H9 (cell line): ENCODE measurements around the gene BTBD19. TPM values are rescaled to one million over a fixed set of nuclear protein-coding genes. Genes with fewer than 3 reads are reported as not detected.

Source experiments
- DNase-seq: peaks from one replicate; pipeline ENCODE4 v3.0.0-alpha.2; 2017
- H2AFZ ChIP-seq: one replicate; pipeline ENCODE4 v1.6.1; 2013; ENCODE audit warnings: mild to moderate bottlenecking, low read length, control low read depth, moderate library complexity
- H2AK5ac ChIP-seq: 2 replicates; pipeline ENCODE4 v1.6.1; 2013; ENCODE audit warnings: low read length, control low read depth, mixed read lengths; ENCODE audit not compliant: insufficient read length
- H2BK120ac ChIP-seq: one replicate; pipeline ENCODE4 v1.6.1; 2013; ENCODE audit warnings: low read depth, mild to moderate bottlenecking, low read length, control low read depth, inconsistent platforms; ENCODE audit not compliant: poor library complexity, severe bottlenecking
- H2BK12ac ChIP-seq: 2 replicates; pipeline ENCODE4 v1.6.1; 2013; ENCODE audit warnings: low read length, control low read depth, mixed read lengths, low read depth; ENCODE audit not compliant: insufficient read length
- H2BK15ac ChIP-seq: 2 replicates; pipeline ENCODE4 v1.6.1; 2013; ENCODE audit warnings: low read depth, low read length, control low read depth
- H2BK20ac ChIP-seq: one replicate; pipeline ENCODE4 v1.6.1; 2013; ENCODE audit warnings: low read depth, mild to moderate bottlenecking, low read length, control low read depth, inconsistent platforms; ENCODE audit not compliant: poor library complexity, severe bottlenecking
- H2BK5ac ChIP-seq: 2 replicates; pipeline ENCODE4 v1.6.1; 2013; ENCODE audit warnings: low read length, control low read depth, mixed read lengths; ENCODE audit not compliant: insufficient read length
- H3K14ac ChIP-seq: 2 replicates; pipeline ENCODE4 v1.6.1; 2013; ENCODE audit warnings: low read length, control low read depth; ENCODE audit not compliant: insufficient read depth
- H3K18ac ChIP-seq: 2 replicates; pipeline ENCODE4 v1.6.1; 2013; ENCODE audit warnings: low read depth, mild to moderate bottlenecking, mixed read lengths, low read length, control low read depth; ENCODE audit not compliant: insufficient read length
- H3K23ac ChIP-seq: 2 replicates; pipeline ENCODE4 v1.6.1; 2013; ENCODE audit warnings: low read length, control low read depth, mixed read lengths, low read depth; ENCODE audit not compliant: insufficient read length
- H3K23me2 ChIP-seq: 2 replicates; pipeline ENCODE4 v1.6.1; 2013; ENCODE audit warnings: low read depth, mild to moderate bottlenecking, mixed read lengths, low read length, control low read depth; ENCODE audit not compliant: insufficient read length, poor library complexity, severe bottlenecking
- H3K27ac ChIP-seq: 2 replicates; pipeline ENCODE4 v1.5.1; 2013; ENCODE audit warnings: low read length, control low read depth, mixed read lengths, low read depth; ENCODE audit not compliant: insufficient read length
- H3K27me3 ChIP-seq: 2 replicates; pipeline ENCODE4 v1.6.1; 2013; ENCODE audit warnings: low read length, control low read depth, inconsistent platforms; ENCODE audit not compliant: insufficient read depth
- H3K4ac ChIP-seq: 2 replicates; pipeline ENCODE4 v1.6.1; 2013; ENCODE audit warnings: low read depth, mild to moderate bottlenecking, control low read depth, inconsistent platforms, low read length, moderate library complexity
- H3K4me1 ChIP-seq: 2 replicates; pipeline ENCODE4 v1.6.1; 2013; ENCODE audit warnings: low read length, control low read depth, inconsistent platforms; ENCODE audit not compliant: insufficient read depth
- H3K4me2 ChIP-seq: 2 replicates; pipeline ENCODE4 v1.6.1; 2013; ENCODE audit warnings: low read length, control low read depth, mixed read lengths; ENCODE audit not compliant: insufficient read length, insufficient read depth
- H3K56ac ChIP-seq: 2 replicates; pipeline ENCODE4 v1.6.1; 2013; ENCODE audit warnings: low read depth, mild to moderate bottlenecking, mixed read lengths, low read length, control low read depth; ENCODE audit not compliant: insufficient read length
- H3K79me1 ChIP-seq: 2 replicates; pipeline ENCODE4 v1.6.1; 2013; ENCODE audit warnings: low read depth, mild to moderate bottlenecking, moderate library complexity, low read length, control low read depth, inconsistent platforms; ENCODE audit not compliant: insufficient read depth, poor library complexity, severe bottlenecking
- H3K79me2 ChIP-seq: 2 replicates; pipeline ENCODE4 v1.6.1; 2013; ENCODE audit warnings: low read length, control low read depth, inconsistent platforms; ENCODE audit not compliant: insufficient read depth
- H3K9ac ChIP-seq: 2 replicates; pipeline ENCODE4 v1.6.1; 2013; ENCODE audit warnings: low read length, control low read depth, mixed read lengths; ENCODE audit not compliant: insufficient read length; ENCODE audit errors: extremely low read depth
- H3K9me3 ChIP-seq: one replicate; pipeline ENCODE4 v1.6.1; 2013; ENCODE audit warnings: low read depth, low read length, inconsistent platforms; ENCODE audit not compliant: control insufficient read depth
- H3T11ph ChIP-seq: one replicate; pipeline ENCODE4 v1.6.1; 2013; ENCODE audit warnings: mild to moderate bottlenecking, low read length, control low read depth, inconsistent platforms
- H4K20me1 ChIP-seq: one replicate; pipeline ENCODE4 v1.6.1; 2013; ENCODE audit not compliant: control insufficient read depth, insufficient read length, insufficient read depth
- H4K5ac ChIP-seq: 2 replicates; pipeline ENCODE4 v1.6.1; 2013; ENCODE audit warnings: low read depth, mild to moderate bottlenecking, mixed read lengths, low read length, control low read depth; ENCODE audit not compliant: insufficient read length
- H4K8ac ChIP-seq: replicated peaks from 2 replicates; pipeline ENCODE4 v1.6.1; 2013; ENCODE audit warnings: low read length, control low read depth, mixed read lengths, low read depth; ENCODE audit not compliant: insufficient read length
- H4K91ac ChIP-seq: 2 replicates; pipeline ENCODE4 v1.6.1; 2013; ENCODE audit warnings: low read depth, mild to moderate bottlenecking, moderate library complexity, mixed read lengths, low read length, control low read depth; ENCODE audit not compliant: insufficient read length
- H3K27ac Mint-ChIP-seq, 3 experiments: 2 replicates in 2 of 3; 3 replicates in 1 of 3; pipeline ENCODE4 v1.8.0; 2020 to 2021; ENCODE audit warnings: mixed read lengths in 3 of 3, mild to moderate bottlenecking in 1 of 3, moderate library complexity in 1 of 3
- H3K27me3 Mint-ChIP-seq: 2 replicates; pipeline ENCODE4 v1.8.0; 2021; ENCODE audit warnings: low read depth, mild to moderate bottlenecking, moderate library complexity, mixed read lengths
- H3K36me3 Mint-ChIP-seq, 3 experiments: 2 replicates in 2 of 3; 3 replicates in 1 of 3; pipeline ENCODE4 v1.8.0; 2020 to 2021; ENCODE audit warnings: low read depth in 3 of 3, mixed read lengths in 3 of 3; ENCODE audit not compliant: insufficient read depth in 1 of 3
- H3K4me1 Mint-ChIP-seq, 2 experiments: 2 replicates each; pipeline ENCODE4 v1.8.0; 2020; ENCODE audit warnings: mixed read lengths in 2 of 2
- H3K4me3 Mint-ChIP-seq, 2 experiments: 2 replicates in 1 of 2; 3 replicates in 1 of 2; pipeline ENCODE4 v1.8.0; 2020 to 2021; ENCODE audit warnings: mild to moderate bottlenecking in 2 of 2, mixed read lengths in 2 of 2, moderate library complexity in 1 of 2
- H3K9me3 Mint-ChIP-seq, 2 experiments: 2 replicates in 1 of 2; 3 replicates in 1 of 2; pipeline ENCODE4 v1.8.0; 2020; ENCODE audit warnings: mild to moderate bottlenecking in 2 of 2, mixed read lengths in 2 of 2, moderate library complexity in 1 of 2
- WGBS: extraction: QIAGEN DNeasy Blood & Tissue Kit; methylation state at CpG from one replicate; pipeline ENCODE4 v1.1.7; 2013; ENCODE audit warnings: missing lambda C conversion rate, low lambda C conversion rate, mixed read lengths; ENCODE audit not compliant: insufficient read length; ENCODE audit errors: extremely low coverage; 5-methylcytosine and 5-hydroxymethylcytosine counted together
- total RNA-seq: library from RNA; stranded (reverse); gene quantifications from 2 replicates; pipeline ENCODE4 v1.2.1, GENCODE V29; 2021
- TF ChIP-seq, protein P1 (sequence below): fragments of 200-600 bp; sonication (generic); conservative IDR thresholded peaks from 3 replicates; pipeline ENCODE4 v1.8.0; 2021; ENCODE audit warnings: antibody characterized with exemption, mild to moderate bottlenecking

The BTBD19 gene
- total RNA-seq, 1 experiment from 2014 or later, result 1.9 TPM

DNA sequence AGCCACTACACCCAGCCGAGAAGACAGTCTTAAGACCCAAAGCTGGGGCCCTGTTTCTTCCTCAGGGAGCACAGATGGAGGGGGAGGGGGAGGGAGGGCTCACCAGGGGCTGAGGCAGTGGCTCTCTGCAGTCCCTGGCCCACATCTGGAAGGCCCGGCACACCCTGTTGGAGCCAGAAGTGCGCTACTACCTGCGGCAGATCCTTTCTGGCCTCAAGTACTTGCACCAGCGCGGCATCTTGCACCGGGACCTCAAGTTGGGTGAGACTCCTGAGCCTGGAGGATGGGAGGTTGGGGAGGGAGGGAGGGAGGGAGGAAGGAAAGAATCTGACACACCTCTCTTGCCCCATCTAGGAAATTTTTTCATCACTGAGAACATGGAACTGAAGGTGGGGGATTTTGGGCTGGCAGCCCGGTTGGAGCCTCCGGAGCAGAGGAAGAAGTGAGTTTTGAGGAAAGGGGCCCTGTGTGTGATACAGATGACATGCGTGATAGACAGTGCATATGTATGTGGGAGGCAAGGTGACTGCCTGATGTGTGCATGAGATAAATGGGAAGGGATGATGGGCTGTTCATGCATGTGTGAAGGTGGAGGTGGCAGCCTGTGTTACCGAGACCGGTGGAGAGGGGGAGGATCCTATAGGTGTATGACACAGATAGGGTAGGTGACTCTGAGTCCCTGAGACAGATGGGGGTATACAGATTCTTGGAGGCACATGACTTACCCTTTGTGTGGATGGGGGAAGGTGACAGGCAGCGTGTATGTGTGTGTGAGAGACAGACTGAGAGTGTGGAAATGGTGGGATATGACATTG lies 6.6 kb upstream of the BTBD19 start:
- Histone ChIP-seq H3K9ac (no peak overlapping the region), H4K8ac (no peak overlapping the region), H2BK5ac (no peak overlapping the region), H3T11ph (no peak overlapping the region), H3K4me1 (peaks cover under 1% of the 10 kb centered on the region; the same call in 1 of the 2 replicates), H2BK120ac (no peak overlapping the region), H3K14ac (no peak overlapping the region), H3K4me2 (no peak overlapping the region), H3K23me2 (peaks cover 9% of the 10 kb centered on the region), H3K56ac (no peak overlapping the region), H3K79me1 (no peaks in the 10 kb centered on the region), H3K79me2 (no peaks in the 10 kb centered on the region), H3K9me3 (no peaks in the 10 kb centered on the region), H3K27ac (no peak overlapping the region), H3K23ac (no peak overlapping the region), H2BK15ac (no peak overlapping the region), H2BK20ac (no peak overlapping the region), H2AFZ (no peak overlapping the region), H4K5ac (no peak overlapping the region), H4K20me1 (no peaks in the 10 kb centered on the region), H3K27me3 (no peaks in the 10 kb centered on the region), H3K4ac (no peak overlapping the region), H3K18ac (no peak overlapping the region), H2BK12ac (no peak overlapping the region), H2AK5ac (no peak overlapping the region), H4K91ac (no peak overlapping the region)
- Mint-ChIP-seq H3K9me3 (no peaks in the 10 kb centered on the region), H3K4me1 (peaks cover 12 to 19% of the 10 kb centered on the region in 2 experiments), H3K4me3 (peak overlapping the region; percentile 84 to 86; a peak in 4 of 5 replicates), H3K27ac (no peak overlapping the region), H3K36me3 (peaks cover 3 to 38% (median 26%) of the 10 kb centered on the region in 3 experiments), H3K27me3 (peaks cover 3% of the 10 kb centered on the region)
- no CpG with 5 or more reads among the region's 13 CpGs for WGBS
- peak; percentile 31 for DNase-seq
- TF ChIP-seq, protein P1, sequence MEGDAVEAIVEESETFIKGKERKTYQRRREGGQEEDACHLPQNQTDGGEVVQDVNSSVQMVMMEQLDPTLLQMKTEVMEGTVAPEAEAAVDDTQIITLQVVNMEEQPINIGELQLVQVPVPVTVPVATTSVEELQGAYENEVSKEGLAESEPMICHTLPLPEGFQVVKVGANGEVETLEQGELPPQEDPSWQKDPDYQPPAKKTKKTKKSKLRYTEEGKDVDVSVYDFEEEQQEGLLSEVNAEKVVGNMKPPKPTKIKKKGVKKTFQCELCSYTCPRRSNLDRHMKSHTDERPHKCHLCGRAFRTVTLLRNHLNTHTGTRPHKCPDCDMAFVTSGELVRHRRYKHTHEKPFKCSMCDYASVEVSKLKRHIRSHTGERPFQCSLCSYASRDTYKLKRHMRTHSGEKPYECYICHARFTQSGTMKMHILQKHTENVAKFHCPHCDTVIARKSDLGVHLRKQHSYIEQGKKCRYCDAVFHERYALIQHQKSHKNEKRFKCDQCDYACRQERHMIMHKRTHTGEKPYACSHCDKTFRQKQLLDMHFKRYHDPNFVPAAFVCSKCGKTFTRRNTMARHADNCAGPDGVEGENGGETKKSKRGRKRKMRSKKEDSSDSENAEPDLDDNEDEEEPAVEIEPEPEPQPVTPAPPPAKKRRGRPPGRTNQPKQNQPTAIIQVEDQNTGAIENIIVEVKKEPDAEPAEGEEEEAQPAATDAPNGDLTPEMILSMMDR, result no peak
